ENCODE data around the gene TMPRSS6. TPM values are rescaled to one million over a fixed set of nuclear protein-coding genes. Genes with fewer than 3 reads are reported as not detected.

TMPRSS6 gene
- total RNA-seq, 1 donor from 2014 or later = not detected

- no peak for DNase-seq (ENCODE audit: extremely low spot score in 2 of 2)
- H3K27me3 ChIP-seq = no peaks in the 10 kb centered on the region
- H3K4me1 ChIP-seq = peaks cover 18% of the 10 kb centered on the region
- intact Hi-C loops (cut with DNase I) = no loop called here
- TF ChIP-seq POLR2AphosphoS5 (IDR thresholded peaks at IDR 0.05; ENCODE audit: insufficient read depth in 1 of 2, low read depth in 1 of 2) (no peak), POLR2A (IDR thresholded peaks at IDR 0.05) (no peak)
- TF ChIP-seq, protein P1, sequence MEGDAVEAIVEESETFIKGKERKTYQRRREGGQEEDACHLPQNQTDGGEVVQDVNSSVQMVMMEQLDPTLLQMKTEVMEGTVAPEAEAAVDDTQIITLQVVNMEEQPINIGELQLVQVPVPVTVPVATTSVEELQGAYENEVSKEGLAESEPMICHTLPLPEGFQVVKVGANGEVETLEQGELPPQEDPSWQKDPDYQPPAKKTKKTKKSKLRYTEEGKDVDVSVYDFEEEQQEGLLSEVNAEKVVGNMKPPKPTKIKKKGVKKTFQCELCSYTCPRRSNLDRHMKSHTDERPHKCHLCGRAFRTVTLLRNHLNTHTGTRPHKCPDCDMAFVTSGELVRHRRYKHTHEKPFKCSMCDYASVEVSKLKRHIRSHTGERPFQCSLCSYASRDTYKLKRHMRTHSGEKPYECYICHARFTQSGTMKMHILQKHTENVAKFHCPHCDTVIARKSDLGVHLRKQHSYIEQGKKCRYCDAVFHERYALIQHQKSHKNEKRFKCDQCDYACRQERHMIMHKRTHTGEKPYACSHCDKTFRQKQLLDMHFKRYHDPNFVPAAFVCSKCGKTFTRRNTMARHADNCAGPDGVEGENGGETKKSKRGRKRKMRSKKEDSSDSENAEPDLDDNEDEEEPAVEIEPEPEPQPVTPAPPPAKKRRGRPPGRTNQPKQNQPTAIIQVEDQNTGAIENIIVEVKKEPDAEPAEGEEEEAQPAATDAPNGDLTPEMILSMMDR (IDR thresholded peaks at IDR 0.05) = no peak
- H3K27ac ChIP-seq = no peak overlapping the region
- no peaks in the 10 kb centered on the region for H3K36me3 ChIP-seq
- no peak overlapping the region for H3K4me3 ChIP-seq
- H3K9me3 ChIP-seq = no peaks in the 10 kb centered on the region
These were observed 36.5 kb upstream of the TMPRSS6 start for GRCh38 chr22:37146051-37146385.

- H3K9me3 ChIP-seq = no peaks in the 10 kb centered on the region
- H3K4me3 ChIP-seq = no peak overlapping the region
- peaks cover 18% of the 10 kb centered on the region for H3K4me1 ChIP-seq
- no peak for DNase-seq (ENCODE audit: extremely low spot score in 2 of 2)
- H3K36me3 ChIP-seq = no peaks in the 10 kb centered on the region
- no peaks in the 10 kb centered on the region for H3K27me3 ChIP-seq
- no peak overlapping the region for H3K27ac ChIP-seq
- intact Hi-C loops (cut with DNase I) = no loop called here
- TF ChIP-seq POLR2A (IDR thresholded peaks at IDR 0.05) (no peak), POLR2AphosphoS5 (IDR thresholded peaks at IDR 0.05; ENCODE audit: insufficient read depth in 1 of 2, low read depth in 1 of 2) (no peak)
- TF ChIP-seq, protein P1 (IDR thresholded peaks at IDR 0.05) = no peak
These were observed 35.9 kb upstream of the TMPRSS6 start for GRCh38 chr22:37145180-37146050.

GRCh38 chr22:37144180-37144554, 34.7 kb upstream of the TMPRSS6 start:
- H3K27ac ChIP-seq = no peak overlapping the region
- TF ChIP-seq POLR2A (IDR thresholded peaks at IDR 0.05) (no peak), POLR2AphosphoS5 (IDR thresholded peaks at IDR 0.05; ENCODE audit: insufficient read depth in 1 of 2, low read depth in 1 of 2) (no peak)
- TF ChIP-seq, protein P1 (IDR thresholded peaks at IDR 0.05) = no peak
- no peak overlapping the region for H3K4me3 ChIP-seq
- H3K4me1 ChIP-seq = peaks cover 18% of the 10 kb centered on the region
- H3K9me3 ChIP-seq = no peaks in the 10 kb centered on the region
- H3K36me3 ChIP-seq = no peaks in the 10 kb centered on the region
- intact Hi-C loops (cut with DNase I) = no loop called here
- no peak for DNase-seq (ENCODE audit: extremely low spot score in 2 of 2)
- H3K27me3 ChIP-seq = no peaks in the 10 kb centered on the region

GRCh38 chr22:37141971-37142370, 32.5 kb upstream of the TMPRSS6 start:
- H3K27me3 ChIP-seq = no peaks in the 10 kb centered on the region
- DNase-seq (ENCODE audit: extremely low spot score in 2 of 2) = no peak
- no peak overlapping the region for H3K27ac ChIP-seq
- peaks cover 18% of the 10 kb centered on the region for H3K4me1 ChIP-seq
- intact Hi-C loops (cut with DNase I) = no loop called here
- H3K9me3 ChIP-seq = no peaks in the 10 kb centered on the region
- no peak overlapping the region for H3K4me3 ChIP-seq
- H3K36me3 ChIP-seq = no peaks in the 10 kb centered on the region
- TF ChIP-seq, protein P1 (IDR thresholded peaks at IDR 0.05) = no peak
- no peak for TF ChIP-seq POLR2A (IDR thresholded peaks at IDR 0.05)
- TF ChIP-seq POLR2AphosphoS5 (IDR thresholded peaks at IDR 0.05; ENCODE audit: insufficient read depth in 1 of 2, low read depth in 1 of 2) = no peak

GRCh38 chr22:37141476-37141875, 32.0 kb upstream of the TMPRSS6 start:
- Histone ChIP-seq H3K9me3 (no peaks in the 10 kb centered on the region), H3K27ac (no peak overlapping the region), H3K36me3 (no peaks in the 10 kb centered on the region), H3K27me3 (no peaks in the 10 kb centered on the region), H3K4me3 (no peak overlapping the region), H3K4me1 (peaks cover 16% of the 10 kb centered on the region)
- TF ChIP-seq, protein P1 (IDR thresholded peaks at IDR 0.05) = no peak
- no peak for TF ChIP-seq POLR2A (IDR thresholded peaks at IDR 0.05)
- no peak for TF ChIP-seq POLR2AphosphoS5 (IDR thresholded peaks at IDR 0.05; ENCODE audit: insufficient read depth in 1 of 2, low read depth in 1 of 2)
- no peak for DNase-seq (ENCODE audit: extremely low spot score in 2 of 2)
- intact Hi-C loops (cut with DNase I) = no loop called here
